ENCODE results near the gene KCNG2.

KCNG2 gene

DNA sequence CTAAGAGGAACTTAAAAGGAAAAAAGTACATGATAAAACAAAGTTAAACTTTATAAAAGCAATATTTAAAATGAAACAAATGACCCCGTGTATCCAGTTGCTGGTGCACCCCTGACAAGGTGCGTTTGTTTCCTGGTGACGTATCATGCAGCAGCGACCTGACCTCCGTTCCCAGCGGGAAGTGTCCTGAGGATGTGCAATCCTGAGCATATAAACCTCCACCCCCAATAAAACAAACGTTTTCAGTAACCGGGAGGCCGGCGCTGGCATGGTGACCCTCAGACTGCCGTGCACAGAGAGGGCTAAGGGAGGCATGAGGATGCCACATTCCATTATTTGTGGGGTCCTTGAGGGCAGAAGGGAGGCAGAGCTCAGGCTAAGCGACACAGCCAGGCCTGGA lies 138.9 kb downstream of the KCNG2 start:
- no peak for DNase-seq (ENCODE audit: low read depth)
- TF ChIP-seq, protein P1, sequence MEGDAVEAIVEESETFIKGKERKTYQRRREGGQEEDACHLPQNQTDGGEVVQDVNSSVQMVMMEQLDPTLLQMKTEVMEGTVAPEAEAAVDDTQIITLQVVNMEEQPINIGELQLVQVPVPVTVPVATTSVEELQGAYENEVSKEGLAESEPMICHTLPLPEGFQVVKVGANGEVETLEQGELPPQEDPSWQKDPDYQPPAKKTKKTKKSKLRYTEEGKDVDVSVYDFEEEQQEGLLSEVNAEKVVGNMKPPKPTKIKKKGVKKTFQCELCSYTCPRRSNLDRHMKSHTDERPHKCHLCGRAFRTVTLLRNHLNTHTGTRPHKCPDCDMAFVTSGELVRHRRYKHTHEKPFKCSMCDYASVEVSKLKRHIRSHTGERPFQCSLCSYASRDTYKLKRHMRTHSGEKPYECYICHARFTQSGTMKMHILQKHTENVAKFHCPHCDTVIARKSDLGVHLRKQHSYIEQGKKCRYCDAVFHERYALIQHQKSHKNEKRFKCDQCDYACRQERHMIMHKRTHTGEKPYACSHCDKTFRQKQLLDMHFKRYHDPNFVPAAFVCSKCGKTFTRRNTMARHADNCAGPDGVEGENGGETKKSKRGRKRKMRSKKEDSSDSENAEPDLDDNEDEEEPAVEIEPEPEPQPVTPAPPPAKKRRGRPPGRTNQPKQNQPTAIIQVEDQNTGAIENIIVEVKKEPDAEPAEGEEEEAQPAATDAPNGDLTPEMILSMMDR (IDR thresholded peaks at IDR 0.05; ENCODE audit: low read length, missing control alignments): no peak

DNA sequence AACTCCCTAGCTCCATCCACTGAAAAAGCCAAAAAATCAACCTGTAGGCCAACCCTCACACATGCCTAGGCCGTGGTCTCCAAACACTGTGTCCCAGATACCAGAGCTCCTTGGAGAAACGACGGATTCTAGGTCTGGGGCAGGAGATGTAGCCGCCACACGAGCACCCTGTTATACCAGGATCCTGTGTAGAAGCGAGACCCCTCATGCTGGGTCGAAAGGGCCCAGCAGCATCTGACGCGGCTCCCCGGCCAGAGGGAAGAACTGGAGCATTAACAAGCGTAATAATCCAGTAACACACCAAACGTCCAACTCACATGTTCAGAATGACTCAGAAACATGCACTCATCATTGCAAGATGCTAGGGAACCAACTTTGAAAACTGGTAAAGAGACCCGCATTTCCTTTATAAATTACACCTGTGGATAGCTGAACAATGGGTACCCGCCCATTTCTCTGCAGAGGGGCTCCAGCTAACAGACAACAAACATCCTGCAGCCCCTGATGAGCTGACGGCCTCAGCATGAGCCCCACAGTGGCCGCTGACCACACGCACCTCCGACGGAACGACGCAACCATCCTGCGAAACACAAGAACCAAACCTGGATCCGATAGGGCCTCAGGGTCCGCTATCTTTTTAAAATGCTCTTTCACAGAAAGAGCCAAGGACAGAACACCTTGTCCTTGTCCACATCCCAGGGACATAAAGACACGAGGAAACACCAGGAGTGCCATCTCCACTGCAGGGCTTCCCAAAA lies 139.5 kb downstream of the KCNG2 start:
- no peak overlapping the region for H3K4me3 ChIP-seq (replicated peaks; ENCODE audit: low read depth, low read length)
- TF ChIP-seq, protein P1 (IDR thresholded peaks at IDR 0.05; ENCODE audit: low read length, missing control alignments): no peak
- DNase-seq (ENCODE audit: low read depth): no peak

More for the DNA sequence above, 138.9 kb downstream of the KCNG2 start:
- H3K4me3 ChIP-seq (replicated peaks; ENCODE audit: low read depth, low read length): no peak overlapping the region

DNA sequence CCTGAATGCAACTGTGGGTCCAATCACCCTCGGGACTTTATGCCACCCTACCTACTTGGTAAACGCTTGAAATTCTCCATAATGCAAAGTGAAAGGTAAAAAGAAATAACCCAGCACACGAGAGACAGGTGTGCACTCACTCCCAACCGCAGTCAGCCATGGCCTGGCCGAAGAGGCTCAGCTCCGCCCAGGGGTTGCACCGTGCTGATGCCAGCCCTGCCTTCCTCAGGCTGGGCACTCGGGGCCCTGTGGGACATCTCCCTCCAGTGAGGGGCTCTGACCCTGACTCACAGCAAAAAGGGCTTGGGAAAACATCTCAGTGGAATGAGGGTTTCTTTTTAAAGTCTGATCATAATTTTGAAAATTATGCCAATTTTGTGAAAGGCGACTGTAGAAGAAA lies 140.5 kb downstream of the KCNG2 start:
- H3K4me3 ChIP-seq (replicated peaks; ENCODE audit: low read depth, low read length): no peak overlapping the region
- DNase-seq (ENCODE audit: low read depth): no peak
- TF ChIP-seq, protein P1 (IDR thresholded peaks at IDR 0.05; ENCODE audit: low read length, missing control alignments): no peak

DNA sequence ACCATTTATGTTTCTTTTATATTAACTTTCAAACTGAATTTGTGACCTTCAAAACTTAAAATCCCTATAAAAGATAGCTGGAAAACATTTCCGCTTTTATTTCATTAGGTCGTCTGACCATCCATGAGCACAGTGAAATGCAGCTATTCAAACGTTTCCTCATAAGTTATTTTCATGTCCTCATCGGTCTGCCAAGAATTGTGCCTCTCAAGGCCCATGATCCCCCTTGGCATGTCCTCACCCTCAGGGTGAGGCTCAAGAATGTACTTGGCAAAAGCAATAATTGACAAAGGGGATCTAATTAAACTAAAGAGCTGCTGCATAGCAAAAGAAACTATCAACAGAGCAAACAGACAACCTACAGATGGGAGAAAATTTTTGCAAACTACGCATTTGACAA lies 141.4 kb downstream of the KCNG2 start:
- TF ChIP-seq, protein P1 (IDR thresholded peaks at IDR 0.05; ENCODE audit: low read length, missing control alignments): no peak
- H3K4me3 ChIP-seq (replicated peaks; ENCODE audit: low read depth, low read length): no peak overlapping the region
- DNase-seq (ENCODE audit: low read depth): no peak

DNA sequence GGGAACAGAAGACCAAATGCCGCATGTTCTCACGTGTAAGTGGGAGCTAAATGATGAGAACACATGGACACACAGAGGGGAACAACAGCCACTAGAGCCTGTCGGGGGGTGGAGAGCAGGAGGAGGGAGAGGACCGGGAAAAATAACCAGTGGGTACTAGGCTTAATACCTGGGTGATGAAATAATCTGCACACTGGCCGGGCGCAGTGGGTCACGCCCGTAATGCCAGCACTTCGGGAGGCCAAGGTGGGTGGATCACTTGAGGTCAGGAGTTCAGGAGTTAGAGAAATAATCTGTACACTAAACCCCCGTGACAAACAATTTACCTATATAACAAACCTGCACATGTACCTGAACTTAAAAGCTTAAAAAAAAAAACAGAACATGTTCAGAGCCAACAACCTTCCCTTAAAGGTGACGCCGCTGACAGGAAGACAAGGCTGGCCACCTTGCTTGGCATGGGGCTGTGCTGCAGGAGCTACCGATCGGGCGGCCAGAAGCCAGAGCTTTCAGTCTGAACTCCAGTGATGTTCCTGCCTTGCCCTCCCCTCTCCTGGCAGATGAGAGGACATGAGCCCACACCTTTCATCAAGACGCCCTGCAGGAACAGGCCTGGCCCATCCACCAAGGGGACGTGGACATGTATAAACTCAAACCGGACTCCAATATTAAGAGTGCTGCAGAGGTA lies 142.5 kb downstream of the KCNG2 start:
- DNase-seq (ENCODE audit: low read depth): no peak
- TF ChIP-seq, protein P1 (IDR thresholded peaks at IDR 0.05; ENCODE audit: low read length, missing control alignments): no peak
- no peak overlapping the region for H3K4me3 ChIP-seq (replicated peaks; ENCODE audit: low read depth, low read length)

DNA sequence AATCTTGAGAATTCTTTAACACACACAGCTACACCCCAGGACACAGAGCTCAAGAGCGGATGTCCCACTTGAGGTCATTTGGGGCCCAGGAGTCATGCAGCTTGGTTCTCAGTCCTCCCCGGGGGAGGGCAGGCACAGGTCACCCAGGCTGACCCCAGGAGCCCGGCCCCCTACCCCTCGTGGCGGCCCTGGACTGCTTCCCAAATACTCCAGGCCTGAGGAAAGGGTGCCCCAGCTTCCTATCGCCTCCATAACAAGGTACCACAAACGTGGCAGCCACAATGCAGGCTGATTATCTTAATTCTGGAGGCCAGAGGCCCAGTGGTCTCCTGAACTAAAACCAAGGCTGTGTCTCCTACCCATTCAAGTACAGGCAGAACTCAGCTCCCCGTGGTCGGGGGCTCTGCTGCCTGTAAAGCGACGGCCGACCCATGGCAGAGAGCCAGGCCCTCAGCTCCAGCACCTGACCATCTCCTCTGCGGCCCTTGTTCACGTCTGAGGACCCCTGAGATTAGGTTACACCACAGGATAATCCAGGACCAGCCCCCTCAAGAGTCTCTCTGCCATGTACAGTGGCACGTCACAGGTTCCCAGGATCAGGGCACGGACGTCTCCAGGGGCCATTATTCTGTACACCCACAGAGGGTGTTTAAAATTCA lies 143.2 kb downstream of the KCNG2 start:
- TF ChIP-seq, protein P1 (IDR thresholded peaks at IDR 0.05; ENCODE audit: low read length, missing control alignments): no peak
- no peak for DNase-seq (ENCODE audit: low read depth)
- H3K4me3 ChIP-seq (replicated peaks; ENCODE audit: low read depth, low read length): no peak overlapping the region
